SKM-1 treated with dmso at 0.1 percent for 144 hours (cell line): Measurements from ENCODE around the gene SUSD4.

Source experiments
- DNase-seq: peaks from one replicate; lab custom pipeline; 2025; ENCODE audit not compliant: unreplicated experiment; lab: John Stamatoyannopoulos, UW

SUSD4 gene

DNA sequence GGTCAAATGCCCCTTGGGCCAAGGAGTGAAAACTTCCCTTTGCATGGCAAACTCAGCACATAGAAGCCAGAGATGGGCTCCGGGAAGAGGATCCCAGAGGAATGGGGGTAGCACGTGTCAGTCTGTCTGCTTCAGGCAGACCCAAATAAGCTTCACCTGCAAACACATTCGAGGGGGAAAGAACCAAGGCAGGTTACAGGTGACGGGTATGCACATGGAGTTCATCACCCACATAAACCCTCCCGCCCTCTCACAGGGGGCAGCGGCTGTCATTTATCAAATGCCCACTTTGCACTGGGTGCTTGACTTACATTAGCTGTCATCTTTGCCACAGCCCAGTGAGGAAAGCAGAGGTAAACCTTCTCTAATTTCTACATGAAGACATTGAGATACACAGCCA, 147.9 kb downstream of the SUSD4 start:
- no peak for DNase-seq

DNA sequence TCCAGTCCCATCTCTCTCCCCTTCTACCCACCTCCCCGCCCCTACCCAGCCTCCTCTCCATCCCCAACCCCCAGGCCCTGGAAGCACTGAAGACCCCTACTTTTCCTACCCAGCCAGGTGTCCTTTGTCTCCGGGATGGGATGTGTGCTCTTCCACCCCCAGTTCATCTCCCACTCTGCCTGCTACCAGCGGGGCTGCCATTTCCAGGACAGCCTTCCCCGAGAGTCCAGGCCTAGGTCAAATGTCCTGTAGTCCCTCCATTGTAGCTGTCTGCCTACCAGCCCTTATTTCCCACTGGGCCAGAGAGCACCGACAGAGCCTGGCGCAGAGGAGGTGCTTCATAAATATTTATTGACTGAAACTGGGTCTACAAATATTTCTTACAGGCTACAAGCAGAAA, 148.9 kb downstream of the SUSD4 start:
- DNase-seq: no peak

DNA sequence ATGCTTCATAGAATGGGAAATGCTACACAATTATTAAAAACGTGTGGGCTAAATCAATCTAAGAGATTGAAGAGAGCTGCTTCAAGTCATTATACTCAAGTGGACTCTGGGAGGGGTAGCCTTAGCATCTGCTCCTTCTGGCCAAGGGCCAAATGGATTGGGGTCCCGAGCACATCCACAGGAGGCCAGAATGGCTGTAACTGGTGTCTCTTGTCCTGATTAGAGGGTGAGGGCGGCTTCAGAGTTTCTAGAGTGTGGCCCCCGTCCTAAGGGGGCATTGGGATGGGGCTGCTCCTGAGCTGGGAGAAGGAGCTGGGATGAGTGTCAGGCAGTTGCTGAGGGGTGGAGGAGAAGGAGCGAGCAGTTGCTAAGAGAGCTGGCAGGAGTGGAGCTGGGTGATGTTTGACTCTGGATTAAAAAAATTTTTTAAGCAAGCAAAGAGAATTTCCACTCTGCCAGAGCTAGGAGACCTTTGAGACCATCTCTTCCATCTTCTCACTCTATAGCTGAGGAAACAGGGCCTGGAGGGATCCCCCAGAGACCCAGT, 149.6 kb downstream of the SUSD4 start:
- DNase-seq: no peak

- no peak for DNase-seq
These were observed 151.5 kb downstream of the SUSD4 start for GRCh38 chr1:223212441-223212840.

GRCh38 chr1:223211323-223211985, 152.5 kb downstream of the SUSD4 start:
- DNase-seq: no peak

DNA sequence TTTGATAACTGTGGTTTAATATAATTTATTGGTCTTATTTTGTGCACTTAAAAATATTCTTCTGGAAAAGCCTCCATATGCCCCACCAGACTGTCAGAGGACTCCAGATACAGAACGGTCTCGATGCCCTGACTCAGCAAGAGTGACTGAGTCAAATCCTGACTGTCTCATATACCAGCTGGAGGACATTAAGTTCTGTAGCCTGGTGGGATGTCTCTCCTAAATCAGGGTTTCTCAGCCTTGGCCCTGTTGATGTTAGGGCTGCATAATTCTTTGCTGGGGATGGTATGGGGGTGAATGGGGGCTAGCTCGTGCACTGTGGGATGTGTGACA, 153.2 kb downstream of the SUSD4 start:
- no peak for DNase-seq

- no peak for DNase-seq
These were observed 153.8 kb downstream of the SUSD4 start for GRCh38 chr1:223209992-223210787.

GRCh38 chr1:223209293-223209898, 154.6 kb downstream of the SUSD4 start:
- no peak for DNase-seq

- DNase-seq: no peak
These were observed 155.6 kb downstream of the SUSD4 start for GRCh38 chr1:223208164-223209076.

DNA sequence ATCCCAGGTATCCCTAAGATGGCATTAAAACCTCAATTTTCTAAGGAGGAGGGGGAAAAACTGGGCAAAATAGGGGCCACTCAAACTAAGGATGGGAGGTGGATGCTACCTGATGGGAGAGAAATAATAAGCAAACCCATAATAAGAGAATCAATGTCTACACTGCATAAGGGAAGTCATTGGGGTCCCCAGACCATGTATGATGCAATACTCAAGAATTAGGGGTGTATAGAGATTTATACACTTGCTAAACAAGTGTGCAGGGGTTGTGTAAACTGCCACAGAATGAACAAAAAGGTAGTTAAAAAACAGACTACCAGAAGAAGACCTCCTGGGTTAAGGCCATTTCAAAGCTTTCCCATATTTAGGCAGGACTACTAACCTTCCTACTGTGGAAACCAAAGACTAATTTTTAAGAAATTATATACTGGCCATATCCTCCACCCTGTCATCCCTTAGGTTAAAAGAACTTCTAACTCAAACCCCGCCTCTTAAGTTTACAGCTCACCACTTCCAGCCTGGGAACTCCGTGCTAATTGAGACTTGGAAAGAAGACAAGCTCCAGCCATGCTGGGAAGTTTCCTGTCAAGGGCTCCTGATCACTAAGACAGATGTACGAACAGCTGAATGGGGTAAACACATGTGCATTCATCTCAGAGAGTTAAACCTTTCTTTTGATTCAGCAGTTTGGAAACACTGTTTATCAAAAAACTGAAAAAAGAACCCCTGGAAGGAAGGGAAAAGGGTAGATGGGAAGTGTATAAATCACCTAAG, 156.5 kb downstream of the SUSD4 start:
- DNase-seq: no peak

- DNase-seq: no peak
These were observed 159.6 kb downstream of the SUSD4 start for GRCh38 chr1:223204424-223204823.

DNA sequence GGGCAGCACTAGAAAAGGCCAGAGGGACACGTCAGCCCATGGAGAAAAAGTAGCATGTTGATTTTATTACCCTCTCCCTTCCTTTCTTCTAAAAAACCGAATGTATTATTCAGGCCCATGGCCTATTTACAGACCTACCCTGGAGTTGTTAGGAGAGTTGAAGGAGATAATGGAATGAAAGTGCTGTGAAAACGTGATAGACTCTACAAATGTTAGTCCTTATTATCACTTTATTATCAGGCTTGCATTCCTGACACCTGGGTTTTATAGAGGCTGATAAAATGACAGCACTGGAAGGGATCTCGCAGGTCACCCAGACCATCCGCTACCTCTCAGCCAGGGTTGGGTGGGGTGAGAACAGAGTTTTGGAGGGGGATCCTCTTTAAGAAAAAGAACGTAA, 160.3 kb downstream of the SUSD4 start:
- no peak for DNase-seq

DNA sequence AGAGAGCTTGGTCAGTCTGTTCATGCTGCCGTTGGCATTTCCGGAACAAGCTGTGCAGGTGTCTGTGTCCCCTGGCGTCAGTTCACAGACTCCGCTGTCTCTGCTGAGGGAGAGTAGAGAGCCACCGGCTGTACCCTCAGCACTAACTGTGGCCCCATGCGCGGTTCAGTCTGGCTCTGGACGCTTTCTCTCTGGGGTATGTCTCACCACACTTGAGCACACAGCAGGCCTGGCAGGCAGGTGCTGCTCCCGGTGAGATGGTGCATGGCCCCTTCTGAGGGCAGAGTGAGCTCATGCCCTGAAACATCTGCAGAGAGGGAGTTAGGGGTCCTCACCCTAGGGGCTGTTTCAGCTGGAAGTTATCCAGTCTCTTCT, 161.0 kb downstream of the SUSD4 start:
- DNase-seq: no peak

DNA sequence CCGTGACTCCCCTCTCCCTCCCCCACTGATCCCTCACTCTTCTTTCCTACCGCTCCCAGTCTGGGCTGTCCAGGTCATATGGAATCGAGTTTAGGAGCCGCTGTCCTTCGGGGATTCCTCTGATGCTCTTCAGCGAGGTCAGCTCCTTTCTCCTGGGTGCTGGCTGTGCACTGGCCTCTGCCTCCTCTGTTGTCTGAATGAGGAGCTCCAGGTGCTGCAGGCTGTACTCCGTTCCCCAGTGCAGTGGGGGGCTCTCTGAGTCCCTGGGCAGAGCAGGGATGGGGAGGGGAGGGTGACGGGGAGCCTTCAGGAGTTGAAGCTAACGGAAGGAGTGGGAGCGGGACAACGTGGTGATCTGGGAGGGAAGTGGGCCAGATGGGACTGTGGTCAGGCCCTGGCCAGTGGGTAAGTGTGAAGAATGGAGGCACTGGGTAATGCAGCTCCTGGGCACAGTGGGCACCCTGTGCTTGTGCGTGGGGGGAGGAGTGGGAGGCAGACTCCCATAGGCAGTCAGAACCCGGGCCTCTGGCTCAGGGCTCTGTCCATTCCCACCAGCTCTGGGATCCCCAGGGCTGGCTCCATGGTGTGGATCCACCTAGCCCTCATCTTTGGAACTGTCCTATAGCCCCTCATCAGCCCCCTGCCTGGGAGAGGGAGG, 161.5 kb downstream of the SUSD4 start:
- no peak for DNase-seq

GRCh38 chr1:223201967-223202366, 162.0 kb downstream of the SUSD4 start:
- no peak for DNase-seq

DNA sequence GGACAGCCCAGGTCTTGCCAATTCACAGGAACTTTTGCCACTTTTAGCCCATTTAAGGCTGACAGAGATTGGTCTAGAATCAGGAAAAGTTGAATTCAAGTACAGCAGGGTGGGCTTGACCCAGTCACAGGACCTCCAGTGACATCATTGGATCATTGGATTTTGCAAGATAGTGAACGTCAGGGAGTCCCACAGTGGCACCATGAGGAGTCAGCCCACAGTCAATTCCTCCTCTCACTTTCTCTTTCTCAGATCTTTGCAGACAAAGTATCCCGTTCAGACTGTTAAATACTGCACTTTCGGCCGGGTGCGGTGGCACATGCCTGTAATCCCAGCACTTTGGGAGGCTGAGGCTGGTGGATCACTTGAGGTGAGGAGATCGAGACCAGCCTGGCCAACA, 163.1 kb downstream of the SUSD4 start:
- DNase-seq: no peak

DNA sequence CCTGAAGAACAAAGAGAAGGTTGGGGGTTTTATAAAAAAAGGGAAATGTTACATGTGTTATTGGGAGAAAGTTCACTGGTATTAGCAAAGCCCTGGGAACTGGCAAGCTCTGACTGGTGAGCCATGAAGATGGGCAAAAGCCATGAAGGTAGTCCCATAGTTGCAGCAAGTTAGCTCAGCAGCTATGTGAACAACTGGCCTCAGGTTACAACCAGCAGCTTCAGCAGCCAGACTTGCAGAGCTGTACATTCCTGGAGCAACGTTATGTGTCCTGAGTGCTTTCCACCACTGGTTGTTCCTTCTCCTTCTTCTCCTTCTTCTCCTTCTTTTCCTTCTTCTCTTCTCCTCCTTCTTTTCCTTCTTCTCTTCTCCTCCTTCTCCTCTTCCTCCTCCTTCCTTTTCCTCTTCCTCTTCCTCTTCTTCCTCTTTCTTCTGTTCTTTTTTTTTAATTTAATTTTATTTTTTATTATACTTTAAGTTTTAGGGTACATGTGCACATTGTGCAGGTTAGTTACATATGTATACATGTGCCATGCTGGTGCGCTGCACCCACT, 164.8 kb downstream of the SUSD4 start:
- DNase-seq: peak; percentile 38

GRCh38 chr1:223198628-223198965, 165.4 kb downstream of the SUSD4 start:
- peak; percentile 20 for DNase-seq

DNA sequence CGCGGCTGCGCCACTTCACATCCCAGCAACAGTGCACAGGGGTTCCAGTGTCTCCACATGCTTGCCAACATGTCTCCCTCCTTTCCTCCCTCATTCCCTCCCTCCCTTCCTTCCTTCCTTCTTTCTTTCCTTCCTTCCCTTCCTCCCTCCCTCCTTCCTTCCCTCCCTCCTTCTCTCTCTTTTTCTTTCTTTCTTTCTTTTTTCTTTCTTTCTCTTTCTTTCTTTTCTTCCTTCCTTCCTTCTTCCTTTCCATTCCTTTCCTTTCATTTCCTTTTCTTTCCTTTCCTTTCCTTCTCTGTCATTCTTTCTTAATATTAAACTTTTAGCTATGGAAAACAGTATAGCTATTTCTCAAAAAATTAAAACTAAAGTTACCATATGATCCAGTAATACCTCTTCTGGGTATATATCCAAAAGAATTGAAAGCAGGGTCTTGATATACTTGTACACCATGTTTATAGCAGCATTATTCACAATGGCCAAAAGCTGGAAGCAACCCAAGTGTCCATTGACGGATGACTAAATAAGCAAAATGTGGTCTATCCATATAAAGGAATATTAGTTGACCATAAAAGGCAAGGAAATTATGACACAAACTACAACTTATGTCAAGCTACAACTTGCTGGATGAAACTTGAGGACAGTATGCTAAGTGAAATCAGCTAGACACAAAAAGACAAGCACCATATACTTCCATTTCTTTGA, 165.9 kb downstream of the SUSD4 start:
- no peak for DNase-seq
